Measurements from ENCODE around the gene BHLHA9.

BHLHA9 gene

GRCh38 chr17:1251866-1252608 is 18.2 kb upstream of the BHLHA9 start:
- DNase-seq (ENCODE audit: low read depth in 2 of 3, low spot score in 2 of 3): no peak

GRCh38 chr17:1255041-1255440 is 15.2 kb upstream of the BHLHA9 start:
- no peak for DNase-seq (ENCODE audit: low read depth in 2 of 3, low spot score in 2 of 3)

- no peak for DNase-seq (ENCODE audit: low read depth in 2 of 3, low spot score in 2 of 3)
These were observed 13.5 kb upstream of the BHLHA9 start for GRCh38 chr17:1256699-1257098.

- DNase-seq (ENCODE audit: low read depth in 2 of 3, low spot score in 2 of 3): no peak
These were observed 10.0 kb upstream of the BHLHA9 start for GRCh38 chr17:1260086-1260769.

- no peak for DNase-seq (ENCODE audit: low read depth in 2 of 3, low spot score in 2 of 3)
These were observed 9.5 kb upstream of the BHLHA9 start for GRCh38 chr17:1260770-1261161.

- DNase-seq (ENCODE audit: low read depth in 2 of 3, low spot score in 2 of 3): no peak
These were observed 6.0 kb upstream of the BHLHA9 start for GRCh38 chr17:1264196-1264595.

GRCh38 chr17:1267471-1267943 is 2.7 kb upstream of the BHLHA9 start:
- DNase-seq (ENCODE audit: low read depth in 2 of 3, low spot score in 2 of 3): no peak

DNA sequence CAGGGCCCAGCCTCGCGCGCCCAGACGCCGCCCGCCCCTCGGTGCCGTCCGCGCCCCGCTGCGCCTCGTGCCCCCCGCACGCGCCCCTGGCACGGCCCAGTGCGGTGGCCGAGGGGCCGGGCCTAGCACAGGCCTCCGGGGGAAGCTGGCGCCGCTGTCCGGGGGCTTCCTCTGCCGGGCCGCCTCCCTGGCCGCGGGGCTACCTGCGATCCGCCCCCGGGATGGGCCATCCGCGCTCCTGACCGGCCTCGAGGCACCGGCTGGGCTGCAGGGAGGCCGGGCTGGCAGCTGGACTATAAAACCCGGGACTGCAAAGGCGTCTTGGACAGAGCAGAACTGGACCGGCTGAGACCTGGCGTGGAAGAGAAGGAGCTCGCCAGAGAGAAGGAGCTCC is 783 bp downstream of the BHLHA9 start:
- DNase-seq (ENCODE audit: low read depth in 2 of 3, low spot score in 2 of 3): no peak

DNA sequence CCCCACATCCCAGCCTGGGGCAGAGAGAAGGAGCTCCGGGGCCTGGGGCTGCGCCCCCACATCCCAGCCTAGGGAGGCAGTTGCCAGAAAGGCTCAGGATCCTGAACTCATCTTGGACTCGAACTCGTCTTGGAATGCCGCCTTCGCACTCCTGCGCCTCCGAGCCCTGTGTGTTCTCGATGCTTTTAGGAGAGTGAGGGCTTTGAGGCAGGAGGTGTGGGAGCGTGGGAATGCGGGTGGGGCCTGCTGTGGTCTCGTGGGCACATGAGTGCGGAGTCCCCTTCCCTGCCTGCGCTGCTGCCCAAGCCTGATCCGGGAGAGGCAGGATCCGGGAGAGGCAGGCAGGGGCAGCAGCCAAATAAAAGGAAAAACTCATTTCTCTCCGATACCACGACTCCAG is 1.2 kb downstream of the BHLHA9 start:
- no peak for DNase-seq (ENCODE audit: low read depth in 2 of 3, low spot score in 2 of 3)

- no peak for DNase-seq (ENCODE audit: low read depth in 2 of 3, low spot score in 2 of 3)
These were observed 2.5 kb downstream of the BHLHA9 start for GRCh38 chr17:1272701-1273100.

DNA sequence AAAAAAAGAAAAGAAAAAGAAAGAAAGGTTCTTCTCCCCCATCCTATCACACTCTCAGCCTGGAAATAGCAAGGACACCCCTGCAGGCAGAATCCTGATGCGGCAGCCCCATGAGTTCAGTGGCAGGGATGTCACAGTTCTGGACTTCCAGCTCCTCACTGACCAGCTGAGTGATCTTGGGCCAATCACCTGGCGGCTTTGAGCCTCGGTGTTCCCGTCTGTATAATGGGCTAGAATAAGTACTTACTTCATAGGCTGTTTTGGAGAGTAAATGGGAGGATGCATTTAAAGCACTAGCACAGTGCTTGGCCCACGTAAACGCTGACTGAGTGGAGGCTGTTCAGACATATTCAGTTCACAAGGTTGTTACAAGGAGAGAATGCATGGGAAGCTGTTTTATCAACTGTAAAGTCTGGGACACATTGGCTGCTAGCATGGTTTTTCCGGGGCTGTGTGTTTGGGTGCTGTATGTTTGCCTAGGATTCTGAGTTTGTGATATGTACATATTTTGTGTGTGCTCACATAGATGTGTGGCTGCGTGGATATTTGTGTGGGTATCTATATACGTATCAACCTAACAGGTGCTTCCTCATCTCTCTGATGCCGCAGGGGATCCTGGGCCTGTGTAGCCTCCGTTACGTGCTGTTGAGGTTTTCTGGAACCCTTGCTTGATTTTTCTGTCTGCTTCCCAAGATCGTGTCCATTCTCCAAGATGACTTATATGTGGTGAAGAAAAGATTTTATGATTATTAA is 3.4 kb downstream of the BHLHA9 start:
- no peak for DNase-seq (ENCODE audit: low read depth in 2 of 3, low spot score in 2 of 3)

- DNase-seq (ENCODE audit: low read depth in 2 of 3, low spot score in 2 of 3): no peak
These were observed 4.0 kb downstream of the BHLHA9 start for GRCh38 chr17:1274245-1274608.

- no peak for DNase-seq (ENCODE audit: low read depth in 2 of 3, low spot score in 2 of 3)
These were observed 5.1 kb downstream of the BHLHA9 start for GRCh38 chr17:1275205-1275961.

GRCh38 chr17:1275962-1276736 is 5.9 kb downstream of the BHLHA9 start:
- DNase-seq (ENCODE audit: low read depth in 2 of 3, low spot score in 2 of 3): peak in 2 of 3 experiments; percentile 60 to 61

GRCh38 chr17:1280652-1281051 is 10.4 kb downstream of the BHLHA9 start:
- no peak for DNase-seq (ENCODE audit: low read depth in 2 of 3, low spot score in 2 of 3)

DNA sequence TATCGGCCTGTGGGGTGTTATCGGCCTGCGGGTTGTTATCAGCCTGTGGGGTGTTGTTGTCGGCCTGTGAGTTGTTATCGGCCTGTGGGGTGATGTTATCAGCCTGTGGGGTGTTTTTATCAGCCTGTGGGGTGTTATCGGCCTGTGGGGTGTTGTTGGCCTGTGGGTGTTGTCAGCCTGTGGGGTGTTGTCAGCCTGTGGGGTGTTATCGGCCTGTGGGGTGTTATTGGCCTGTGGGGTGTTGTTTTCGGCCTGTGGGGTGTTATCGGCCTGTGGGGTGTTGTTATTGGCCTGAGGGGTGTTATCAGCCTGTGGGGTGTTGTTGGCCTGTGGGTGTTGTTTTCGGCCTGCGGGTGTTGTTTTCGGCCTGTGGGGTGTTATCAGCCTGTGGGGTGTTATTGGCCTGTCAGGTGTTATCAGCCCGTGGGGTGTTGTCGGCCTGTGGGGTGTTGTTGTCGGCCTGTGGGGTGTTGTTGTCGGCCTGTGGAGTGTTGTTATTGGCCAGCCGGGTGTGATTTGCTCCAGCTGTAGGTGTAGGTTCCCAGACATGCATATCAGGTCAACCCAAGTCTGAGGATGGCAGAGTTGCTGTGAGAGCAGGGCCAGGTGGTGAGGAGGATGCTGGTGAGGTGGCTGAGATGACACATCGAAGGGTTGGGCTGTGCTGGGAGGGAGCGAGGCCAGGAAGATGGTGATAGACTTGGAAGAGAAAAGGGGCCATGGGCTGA is 16.3 kb downstream of the BHLHA9 start:
- no peak for DNase-seq (ENCODE audit: low read depth in 2 of 3, low spot score in 2 of 3)

- DNase-seq (ENCODE audit: low read depth in 2 of 3, low spot score in 2 of 3): no peak
These were observed 19.5 kb downstream of the BHLHA9 start for GRCh38 chr17:1289695-1290094.

- no peak for DNase-seq (ENCODE audit: low read depth in 2 of 3, low spot score in 2 of 3)
These were observed 20.4 kb downstream of the BHLHA9 start for GRCh38 chr17:1290676-1291075.

- DNase-seq (ENCODE audit: low read depth in 2 of 3, low spot score in 2 of 3): peak in 2 of 3 experiments; percentile 36 to 50
These were observed 24.0 kb downstream of the BHLHA9 start for GRCh38 chr17:1294157-1294717.

GRCh38 chr17:1298606-1299005 is 28.4 kb downstream of the BHLHA9 start:
- DNase-seq (ENCODE audit: low read depth in 2 of 3, low spot score in 2 of 3): no peak

All from activated CD8-positive, alpha-beta memory T cell treated with anti-CD3 and anti-CD28 coated beads for 48 hours (primary cell).